Muscle of leg (tissue), 11 donors: ENCODE measurements around the gene PDK4. TPM values are rescaled to one million over a fixed set of nuclear protein-coding genes. Genes with fewer than 3 reads are reported as not detected.

ENCODE experiments used
- DNase-seq: peaks from one replicate; pipeline ENCODE4 v3.0.0; 2013
- H3K27ac ChIP-seq: one replicate; pipeline ENCODE4 v1.5.1; 2013; ENCODE audit warnings: mild to moderate bottlenecking, low read length, control low read depth
- H3K27me3 ChIP-seq: one replicate; pipeline ENCODE4 v1.6.1; 2013; ENCODE audit warnings: low read length; ENCODE audit not compliant: control insufficient read depth, insufficient read depth
- H3K36me3 ChIP-seq: one replicate; pipeline ENCODE4 v1.6.1; 2013; ENCODE audit warnings: low read length; ENCODE audit not compliant: control insufficient read depth, insufficient read depth
- H3K4me1 ChIP-seq: one replicate; pipeline ENCODE4 v1.6.1; 2013; ENCODE audit warnings: low read length; ENCODE audit not compliant: control insufficient read depth, insufficient read depth
- H3K4me3 ChIP-seq: one replicate; pipeline ENCODE4 v1.5.1; 2013; ENCODE audit warnings: low read length, control low read depth
- H3K9me3 ChIP-seq: replicated peaks from 2 replicates; pipeline ENCODE4 v1.6.1; 2013; ENCODE audit warnings: low read depth, low read length; ENCODE audit not compliant: control insufficient read depth
- whole genome bisulfite sequencing: methylation state at CpG from one replicate; pipeline ENCODE4 v1.1.5; 2013; ENCODE audit warnings: missing lambda C conversion rate; ENCODE audit not compliant: insufficient coverage; 5-methylcytosine and 5-hydroxymethylcytosine counted together
- polyA plus RNA-seq, 8 donors: library from polyadenylated mRNA; unstranded; fragments of 120-200 nt; gene quantifications; one replicate each; pipeline versions ENCODE4 v1.2.1 to v1.2.3, GENCODE V29; 2013; ENCODE audit warnings: inconsistent platforms in 1 of 8, low replicate concordance in 1 of 8; ENCODE audit not compliant: insufficient read length in 8 of 8, insufficient read depth in 1 of 8
- total RNA-seq: library from RNA; stranded (reverse); fragments of 120-200 nt; gene quantifications from one replicate; pipeline ENCODE4 v1.2.4, GENCODE V29; 2013

PDK4 gene
- total and polyA plus RNA-seq, 9 donors: 11.2 to 17.8 (median 13.9) TPM

DNA sequence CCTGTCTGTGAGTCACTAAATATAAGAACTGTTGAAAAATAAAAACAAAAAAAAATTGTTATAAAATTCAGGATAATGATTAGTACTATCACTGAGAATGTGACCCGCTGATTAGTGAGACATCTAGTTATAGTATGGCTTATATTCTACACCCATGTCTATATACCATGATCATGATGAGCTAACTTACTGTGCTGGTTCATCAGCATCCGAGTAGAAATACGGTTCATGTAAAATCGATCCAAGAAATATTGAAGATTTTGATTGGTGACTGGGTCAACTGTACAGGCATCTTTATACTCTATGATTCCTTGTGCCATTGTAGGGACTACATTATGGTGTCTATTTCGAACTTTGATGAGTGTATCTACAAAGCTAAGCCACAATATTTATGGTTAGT lies 3.7 kb downstream of the PDK4 start:
- H3K9me3 ChIP-seq: no peaks in the 10 kb centered on the region
- H3K4me3 ChIP-seq: no peak overlapping the region
- H3K36me3 ChIP-seq: peaks cover 15% of the 10 kb centered on the region
- no peak for DNase-seq
- H3K4me1 ChIP-seq: peaks cover 10% of the 10 kb centered on the region
- H3K27me3 ChIP-seq: no peaks in the 10 kb centered on the region
- no peak overlapping the region for H3K27ac ChIP-seq
- WGBS: no CpG with 5 or more reads among the region's 5 CpGs

GRCh38 chr7:95590387-95591248 lies 5.7 kb downstream of the PDK4 start:
- DNase-seq: no peak
- Histone ChIP-seq H3K9me3 (no peaks in the 10 kb centered on the region), H3K27ac (no peak overlapping the region), H3K36me3 (peaks cover 18% of the 10 kb centered on the region), H3K4me1 (no peaks in the 10 kb centered on the region), H3K4me3 (no peak overlapping the region), H3K27me3 (no peaks in the 10 kb centered on the region)
- 60% methylated on average over 1 of the region's 5 CpGs for WGBS

GRCh38 chr7:95589766-95590165 lies 6.5 kb downstream of the PDK4 start:
- peaks cover 24% of the 10 kb centered on the region for H3K36me3 ChIP-seq
- no peak for DNase-seq
- H3K27me3 ChIP-seq: no peaks in the 10 kb centered on the region
- no peaks in the 10 kb centered on the region for H3K9me3 ChIP-seq
- no peak overlapping the region for H3K27ac ChIP-seq
- H3K4me1 ChIP-seq: no peaks in the 10 kb centered on the region
- WGBS: no CpG with 5 or more reads among the region's 1 CpG
- no peak overlapping the region for H3K4me3 ChIP-seq

DNA sequence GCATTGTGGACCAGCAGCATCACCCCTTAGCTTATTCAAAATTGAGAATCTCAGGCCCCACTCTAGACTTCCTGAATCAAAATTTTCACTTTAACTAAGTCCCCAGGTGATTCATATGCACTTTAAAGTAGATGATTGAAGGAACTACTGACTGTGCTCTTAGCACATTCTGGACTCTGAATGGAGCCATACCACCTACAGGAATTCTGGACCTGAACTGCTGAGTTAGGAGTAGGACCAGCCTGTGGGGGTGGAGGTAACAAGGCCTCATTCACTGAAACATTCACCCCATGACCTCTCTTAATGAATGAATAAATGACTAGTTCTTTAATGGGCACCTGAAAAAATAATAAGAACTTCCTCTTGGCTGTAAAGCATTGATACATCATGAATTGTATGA lies 7.3 kb downstream of the PDK4 start:
- Histone ChIP-seq H3K4me3 (no peak overlapping the region), H3K27me3 (no peaks in the 10 kb centered on the region), H3K4me1 (no peaks in the 10 kb centered on the region), H3K36me3 (peaks cover 25% of the 10 kb centered on the region), H3K27ac (no peak overlapping the region), H3K9me3 (no peaks in the 10 kb centered on the region)
- DNase-seq: no peak

DNA sequence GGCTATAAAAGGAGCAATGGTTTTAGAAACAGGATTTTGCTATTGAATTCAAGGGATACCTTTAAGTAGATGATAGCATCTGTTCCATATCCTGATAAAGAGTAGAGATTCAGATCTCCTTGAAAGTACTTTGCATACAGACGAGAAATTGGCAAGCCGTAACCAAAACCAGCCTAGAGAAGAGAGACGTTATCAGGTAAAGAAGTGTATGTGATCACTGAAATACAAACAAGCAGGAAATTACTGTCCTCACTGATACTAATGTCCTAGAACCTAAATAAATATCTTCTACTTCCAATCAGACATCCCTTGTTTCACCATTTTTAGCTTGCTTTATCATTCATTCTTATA lies 9.4 kb downstream of the PDK4 start:
- Histone ChIP-seq H3K36me3 (peaks cover 21% of the 10 kb centered on the region), H3K27me3 (no peaks in the 10 kb centered on the region), H3K9me3 (no peaks in the 10 kb centered on the region), H3K27ac (no peak overlapping the region), H3K4me3 (no peak overlapping the region), H3K4me1 (no peaks in the 10 kb centered on the region)
- no CpG with 5 or more reads among the region's 3 CpGs for WGBS
- no peak for DNase-seq

GRCh38 chr7:95585426-95585789 lies 10.9 kb downstream of the PDK4 start:
- no peak for DNase-seq
- no peak overlapping the region for H3K4me3 ChIP-seq
- no peaks in the 10 kb centered on the region for H3K4me1 ChIP-seq
- peaks cover 18% of the 10 kb centered on the region for H3K36me3 ChIP-seq
- WGBS: 69% methylated on average over 2 of the region's 3 CpGs
- no peaks in the 10 kb centered on the region for H3K27me3 ChIP-seq
- no peak overlapping the region for H3K27ac ChIP-seq
- no peaks in the 10 kb centered on the region for H3K9me3 ChIP-seq

DNA sequence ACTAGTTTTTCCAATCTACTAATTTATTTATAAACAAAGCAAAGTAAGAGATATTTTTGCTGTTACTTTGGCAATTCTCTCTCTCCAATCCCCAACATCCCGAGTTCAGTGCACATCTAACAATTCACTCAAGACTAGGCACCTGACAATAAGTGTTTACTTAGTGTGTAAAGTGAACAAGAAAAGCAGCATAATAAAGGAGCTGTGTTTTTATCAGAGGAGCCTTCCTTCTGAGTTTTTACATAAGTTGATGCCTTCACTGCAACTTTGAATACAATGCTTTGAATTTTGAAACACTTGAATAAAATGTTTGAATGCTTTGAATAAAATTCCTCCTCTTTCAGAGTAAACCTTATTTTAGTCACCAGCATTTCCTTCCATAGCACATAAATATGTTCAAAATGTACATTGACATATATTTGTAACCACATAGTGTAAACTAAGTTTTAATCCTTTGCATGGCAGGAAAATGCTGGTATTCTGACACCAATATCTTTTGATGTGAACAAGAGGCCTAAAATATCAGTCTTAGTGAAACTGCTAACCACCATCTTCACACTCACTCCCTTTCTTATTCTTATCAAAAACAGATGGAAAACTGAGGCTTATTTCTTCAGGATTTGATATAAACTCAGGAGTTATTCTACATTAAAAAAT lies 11.4 kb downstream of the PDK4 start:
- Histone ChIP-seq H3K36me3 (peaks cover 18% of the 10 kb centered on the region), H3K4me1 (no peaks in the 10 kb centered on the region), H3K27ac (no peak overlapping the region), H3K27me3 (no peaks in the 10 kb centered on the region), H3K9me3 (no peaks in the 10 kb centered on the region), H3K4me3 (no peak overlapping the region)
- no CpG with 5 or more reads among the region's 1 CpG for WGBS
- DNase-seq: no peak

DNA sequence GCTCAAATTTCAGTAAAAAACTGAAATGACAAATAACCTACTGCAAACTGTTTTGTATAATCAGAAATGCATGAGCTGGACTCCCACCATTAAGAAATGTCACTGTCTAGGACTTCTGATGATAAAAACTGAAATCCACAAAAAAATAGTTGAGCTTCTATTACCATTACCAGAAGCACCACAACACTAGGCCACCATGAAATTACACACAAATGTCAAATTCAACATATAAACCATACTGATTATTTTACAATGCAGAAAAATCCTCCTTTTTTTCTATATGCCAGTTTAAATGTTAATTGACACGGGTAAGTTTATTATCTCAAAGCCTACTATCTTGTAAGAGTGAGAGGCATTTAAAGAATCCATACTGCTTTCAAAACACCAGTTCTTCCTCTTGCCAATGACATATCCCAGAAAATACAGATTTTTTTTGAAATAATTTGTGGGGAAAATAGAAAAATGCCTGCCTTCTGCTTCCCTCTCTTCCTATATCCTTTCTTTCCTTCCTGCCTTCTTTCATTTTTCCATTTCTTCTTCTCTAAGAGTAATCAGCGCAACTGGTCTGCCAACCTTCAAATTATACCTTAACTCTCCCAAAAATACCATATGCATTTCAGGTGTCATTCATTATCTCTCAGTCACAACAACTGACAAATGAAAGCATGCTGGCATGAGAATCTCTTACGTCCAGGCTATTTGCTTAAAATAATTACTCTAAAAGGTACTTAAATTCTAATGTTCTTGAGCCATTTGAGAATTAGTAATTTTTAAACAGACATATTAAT lies 12.3 kb downstream of the PDK4 start:
- Histone ChIP-seq H3K36me3 (peaks cover 14% of the 10 kb centered on the region), H3K4me1 (no peaks in the 10 kb centered on the region), H3K27me3 (no peaks in the 10 kb centered on the region), H3K27ac (no peak overlapping the region), H3K9me3 (no peaks in the 10 kb centered on the region), H3K4me3 (no peak overlapping the region)
- WGBS: no CpG with 5 or more reads among the region's 3 CpGs
- DNase-seq: no peak

DNA sequence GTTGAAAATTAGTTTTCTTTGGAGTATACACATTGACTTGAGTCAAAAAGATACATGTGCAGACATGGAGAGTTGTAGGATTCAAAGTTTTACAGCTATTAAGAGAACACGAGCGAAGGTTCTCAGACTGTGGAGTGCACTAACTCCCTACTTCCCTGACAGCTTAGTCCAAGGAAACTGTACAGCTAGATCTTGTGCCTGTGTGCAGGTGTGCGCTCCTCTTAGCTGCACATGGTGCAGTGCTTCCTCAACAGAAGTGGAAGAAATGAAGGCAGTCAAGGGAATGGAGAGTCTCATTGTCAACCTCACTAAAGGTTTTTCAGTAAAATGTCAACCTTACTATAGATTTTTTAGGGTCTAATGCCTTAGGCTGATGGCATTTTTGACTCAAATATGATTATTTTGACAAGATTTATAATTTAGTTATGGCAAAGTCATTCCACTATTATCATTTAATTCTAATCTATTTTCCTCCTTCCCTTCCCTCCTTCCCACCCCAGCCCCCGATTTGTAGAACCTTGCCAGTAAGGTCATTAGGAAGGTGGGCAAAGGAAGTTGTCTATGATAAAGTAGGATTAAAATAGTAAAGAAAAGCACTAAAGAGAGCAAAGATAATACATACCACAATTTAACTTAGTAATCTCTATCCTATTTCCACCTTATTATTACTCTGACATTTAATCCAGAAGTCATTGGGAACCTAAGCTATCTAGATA lies 13.6 kb downstream of the PDK4 start:
- no peaks in the 10 kb centered on the region for H3K4me1 ChIP-seq
- no peak overlapping the region for H3K4me3 ChIP-seq
- no peak overlapping the region for H3K27ac ChIP-seq
- H3K27me3 ChIP-seq: no peaks in the 10 kb centered on the region
- DNase-seq: no peak
- no peaks in the 10 kb centered on the region for H3K9me3 ChIP-seq
- WGBS: 100% methylated on average over 2 of the region's 4 CpGs
- peaks cover 10% of the 10 kb centered on the region for H3K36me3 ChIP-seq

- Histone ChIP-seq H3K9me3 (no peaks in the 10 kb centered on the region), H3K4me1 (no peaks in the 10 kb centered on the region), H3K27me3 (no peaks in the 10 kb centered on the region), H3K4me3 (no peak overlapping the region), H3K36me3 (peaks cover 7% of the 10 kb centered on the region), H3K27ac (no peak overlapping the region)
- no peak for DNase-seq
- WGBS: no CpG with 5 or more reads among the region's 3 CpGs
Observed at GRCh38 chr7:95581467-95581866, 14.8 kb downstream of the PDK4 start.
